NCI-H2107 (cell line): ENCODE measurements around the gene PYGB.
"Not testable (repeated sequence)": the region's sequence is repeated elsewhere in the genome, so short reads cannot be mapped to it uniquely, and the experiment has no call there.

Experiments
- DNase-seq: peaks from one replicate; lab custom pipeline; 2025; lab: John Stamatoyannopoulos, UW

Gene PYGB

DNA sequence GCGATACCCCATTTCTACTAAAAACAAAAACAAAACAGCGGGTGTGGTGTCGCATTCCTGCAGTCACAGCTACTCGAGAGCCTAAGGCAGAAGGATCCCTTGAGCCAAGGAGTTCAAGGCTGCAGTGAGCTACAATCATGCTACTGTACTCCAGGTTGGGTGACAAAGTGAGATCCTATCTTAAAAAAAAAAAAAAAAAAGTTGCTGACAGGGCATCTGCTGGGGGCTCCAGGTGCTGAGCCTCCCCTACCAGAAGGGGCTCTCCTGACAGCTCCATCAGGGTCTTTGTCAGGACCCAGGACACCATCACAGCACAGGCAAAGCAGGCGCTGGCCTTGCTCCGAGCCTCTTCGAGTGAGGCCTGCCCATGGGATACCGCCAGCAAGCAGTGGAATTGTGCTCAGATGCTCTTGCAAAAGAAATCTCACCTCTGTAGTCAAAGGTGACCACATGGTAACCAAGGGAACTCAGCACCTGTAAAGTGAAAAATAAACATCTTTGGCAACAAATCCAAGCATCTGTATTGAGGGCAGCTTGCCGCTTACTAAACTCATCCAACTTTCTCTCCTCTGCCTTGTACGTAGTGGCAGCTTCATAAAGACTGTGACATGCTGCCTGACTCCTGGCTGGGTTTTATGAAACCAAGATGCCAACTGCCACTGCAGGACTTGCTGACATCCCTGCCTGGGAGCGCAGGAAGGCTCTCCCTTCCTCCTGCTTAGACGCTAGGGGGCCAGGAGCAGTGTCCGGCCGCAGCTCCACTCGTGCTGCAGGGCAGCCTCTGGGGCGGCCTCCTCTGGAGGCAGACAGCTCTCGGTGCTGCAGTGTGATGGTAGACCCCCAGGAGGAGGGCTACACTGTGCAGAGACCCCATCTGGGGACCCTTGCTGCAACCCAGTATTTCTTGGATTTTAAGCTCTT is 66.9 kb downstream of the PYGB start:
- DNase-seq: no peak

DNA sequence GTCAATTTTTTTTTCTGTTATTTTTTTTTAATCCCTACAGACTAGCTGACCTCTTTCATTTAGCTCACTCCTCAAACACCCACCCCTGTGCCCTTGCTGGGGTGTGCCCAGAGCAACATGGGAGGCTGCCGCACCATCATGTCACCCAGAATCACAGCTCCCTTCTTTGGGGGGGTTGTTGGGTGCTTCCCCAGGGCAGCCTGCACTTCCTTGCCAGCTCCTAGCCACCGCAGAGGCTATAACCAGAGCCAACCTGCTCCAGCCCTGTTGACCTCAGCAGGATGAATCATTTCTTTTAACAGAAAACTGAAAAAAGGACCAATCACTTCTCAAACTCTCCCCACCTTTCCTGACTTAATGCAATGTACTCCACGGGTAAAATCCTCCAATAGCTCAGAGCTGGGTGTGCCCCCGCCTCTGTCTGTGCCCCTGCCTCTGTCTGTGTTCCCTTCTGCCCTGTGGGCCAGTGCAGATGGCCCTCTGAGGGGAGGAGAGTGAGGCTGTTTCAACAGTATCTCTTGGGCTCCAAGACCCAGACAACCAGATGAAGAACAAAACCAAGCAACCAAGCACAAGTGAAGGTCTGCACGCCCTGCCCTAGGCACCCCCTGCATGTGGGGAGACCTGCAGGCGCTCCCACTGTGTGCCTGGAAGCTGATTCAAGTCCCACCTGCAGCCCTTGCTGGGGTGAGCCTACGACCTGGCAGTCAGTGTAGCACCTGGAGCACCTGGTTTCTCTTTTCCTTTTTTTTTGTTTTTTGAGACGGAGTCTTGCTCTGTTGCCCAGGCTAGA is 67.7 kb downstream of the PYGB start:
- no peak for DNase-seq

DNA sequence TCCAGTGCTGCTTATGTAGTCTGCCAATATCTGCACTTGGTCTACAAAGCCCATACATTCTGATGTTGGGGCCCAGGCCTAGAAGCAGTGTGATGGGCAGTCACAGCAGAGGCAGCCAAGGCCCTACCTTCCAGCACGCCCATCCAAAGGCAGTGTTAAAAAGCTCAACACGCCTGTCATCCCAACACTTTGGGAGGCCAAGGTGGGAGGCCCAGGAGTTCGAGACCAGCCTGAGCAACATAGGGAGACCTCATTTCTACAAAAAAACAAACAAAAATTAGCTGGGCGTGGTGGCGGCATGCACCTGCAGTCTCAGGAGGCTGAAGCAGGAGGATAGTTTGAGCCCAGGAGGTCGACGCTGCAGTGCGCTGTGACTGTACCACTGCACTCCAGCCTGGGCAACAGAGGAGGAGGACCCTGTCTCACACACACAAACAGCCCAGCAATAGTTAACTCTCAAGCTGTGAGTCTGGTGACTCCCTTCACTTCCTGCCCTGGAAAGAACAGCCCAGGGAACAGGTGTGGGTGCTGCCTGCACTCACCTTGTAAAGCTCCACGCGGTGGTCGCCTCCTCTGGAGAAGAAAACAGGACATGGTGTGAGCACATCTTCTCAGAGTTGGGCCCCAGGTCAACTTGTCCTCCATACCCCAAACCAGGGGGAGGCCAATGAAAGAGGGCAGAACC is 68.8 kb downstream of the PYGB start:
- no peak for DNase-seq

DNA sequence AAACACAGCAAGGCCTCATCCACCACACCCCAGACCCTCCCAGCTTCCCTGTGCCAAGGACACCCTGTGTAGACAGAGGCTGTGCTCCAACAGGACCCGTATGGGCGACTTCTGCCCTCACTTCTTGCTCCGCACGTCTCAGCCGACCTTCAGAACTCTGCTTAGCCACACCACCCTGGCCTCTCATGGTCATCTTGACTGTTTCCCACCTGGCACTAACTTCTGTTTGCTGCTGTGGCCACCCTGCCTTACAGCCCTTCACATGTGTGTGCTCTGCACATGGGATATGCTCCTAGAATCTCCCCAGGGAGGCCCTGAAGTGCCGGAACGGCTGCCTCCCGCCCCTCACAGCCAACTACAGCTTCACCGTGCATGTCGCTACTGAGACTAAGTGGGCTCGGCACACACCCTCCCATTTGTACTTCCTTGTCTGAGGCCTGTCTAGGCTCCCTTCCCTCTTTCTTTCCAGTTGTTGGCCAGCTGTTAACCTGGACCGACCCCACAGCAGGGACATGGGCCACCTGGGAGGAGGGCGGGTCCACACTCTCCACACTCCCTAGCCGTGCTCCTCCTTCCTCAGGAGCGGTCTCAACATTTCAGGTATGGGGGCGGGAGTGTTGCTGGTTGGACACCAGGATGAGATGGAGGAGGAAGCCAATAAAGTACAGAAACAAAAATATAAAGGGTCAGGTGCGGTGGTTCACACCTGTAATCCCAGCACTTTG is 69.6 kb downstream of the PYGB start:
- DNase-seq: no peak

DNA sequence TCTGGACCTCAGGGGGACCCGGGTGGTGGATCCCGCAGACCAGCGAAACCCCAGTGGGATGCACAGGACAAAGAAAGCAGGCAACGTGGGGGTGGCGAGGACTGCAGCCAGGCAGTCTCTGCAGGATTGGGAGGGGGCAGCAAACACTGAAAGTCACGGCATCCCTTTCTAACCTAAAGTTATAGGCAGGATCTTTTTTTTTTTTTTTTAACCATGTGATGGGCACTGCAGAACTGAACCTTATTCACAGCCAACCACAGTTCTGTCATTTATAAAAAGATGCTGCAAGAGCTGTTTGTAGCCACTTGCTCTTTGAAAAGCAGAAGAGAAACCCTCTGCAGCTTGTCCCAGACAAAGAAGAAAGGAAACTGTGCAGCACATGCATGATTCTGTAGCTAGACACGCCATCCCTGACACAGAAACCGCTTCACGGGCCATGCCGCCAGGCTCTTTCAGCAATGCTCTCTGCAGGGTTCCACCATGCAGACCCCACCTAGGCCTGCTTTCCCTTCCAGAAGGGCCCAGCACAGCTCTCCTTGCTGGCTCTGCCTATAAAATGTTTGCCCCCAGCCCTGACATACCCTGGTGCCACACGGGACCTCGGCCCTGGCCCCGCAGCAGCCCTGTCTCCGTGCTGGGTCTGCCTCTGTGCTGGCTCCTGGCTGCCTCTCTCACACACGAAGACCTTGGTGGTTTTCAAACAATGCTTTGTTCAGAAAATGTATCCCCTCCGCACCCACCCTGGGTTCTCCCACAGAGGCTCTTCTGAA is 70.8 kb downstream of the PYGB start:
- no peak for DNase-seq

DNA sequence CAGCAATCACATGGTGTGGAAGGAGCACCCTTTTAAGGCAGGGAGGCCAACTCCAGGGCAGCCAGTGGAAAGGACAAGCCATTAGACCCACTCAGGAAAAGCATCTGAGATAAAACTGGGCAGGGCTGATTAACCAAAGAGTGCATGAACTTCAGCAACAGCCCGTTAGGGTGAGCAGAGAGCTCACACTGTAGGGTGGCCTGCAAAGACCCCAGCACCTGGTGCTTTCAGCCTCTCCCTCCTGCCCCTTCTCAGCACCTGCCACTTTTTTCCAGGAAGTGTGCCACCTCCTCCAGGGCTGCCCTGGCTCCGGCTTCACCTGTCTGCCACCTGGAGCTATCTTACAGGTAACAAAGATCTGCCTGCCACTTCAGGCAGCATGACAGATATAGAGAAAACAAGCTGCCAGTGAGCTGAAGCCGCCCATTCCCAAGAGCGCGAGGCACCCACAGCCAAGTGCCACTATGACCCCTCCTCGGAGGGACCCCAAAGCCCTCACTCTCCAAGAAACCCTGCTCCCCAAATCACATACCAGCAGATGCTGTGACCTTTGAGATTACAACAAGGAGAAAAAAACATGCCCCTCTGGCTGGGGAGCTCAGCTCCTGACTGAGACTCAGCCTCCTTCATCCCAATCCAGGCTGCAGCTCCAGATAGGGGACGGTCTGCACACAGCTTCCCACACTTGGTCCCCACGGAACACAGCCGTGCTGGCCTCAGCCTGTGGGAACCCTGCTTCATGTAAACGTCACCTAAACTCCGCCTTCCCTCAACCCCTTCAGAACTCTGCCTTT is 71.6 kb downstream of the PYGB start:
- DNase-seq: peak; percentile 38

DNA sequence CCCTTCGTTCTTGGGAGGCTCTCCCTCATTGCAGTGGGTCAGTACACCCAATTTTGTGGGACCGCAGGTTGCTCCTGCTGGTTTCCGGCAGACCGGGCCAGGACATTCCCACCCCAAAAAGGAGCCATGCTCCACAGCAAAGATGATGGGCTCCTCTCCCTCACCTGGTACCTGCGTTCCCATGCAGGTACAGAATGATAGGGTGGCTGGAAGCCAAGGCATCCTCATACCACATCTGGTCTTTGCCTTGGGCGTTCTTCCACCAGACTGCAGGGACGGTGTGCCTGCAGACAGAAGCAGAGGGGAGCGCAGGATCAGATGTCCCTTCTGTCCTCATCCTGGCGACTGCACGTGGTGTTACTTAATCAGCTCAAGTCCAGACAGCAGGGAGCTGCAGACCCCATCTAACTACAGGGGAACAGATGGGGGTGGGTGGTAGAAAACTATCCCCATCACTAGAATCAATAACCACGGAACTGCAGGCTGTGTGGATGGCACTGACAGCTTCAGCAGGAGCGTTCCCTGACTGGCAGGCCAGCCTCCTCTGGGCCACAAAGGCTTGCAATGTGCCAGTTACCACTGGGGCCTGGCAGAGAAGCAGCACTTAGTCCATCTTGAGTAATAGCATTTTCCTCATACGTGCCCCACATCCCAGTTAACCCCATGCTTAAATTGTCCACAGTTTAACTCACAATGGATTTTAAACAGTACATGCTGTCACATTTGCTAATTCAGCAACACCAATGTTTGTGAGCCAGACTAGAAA is 72.3 kb downstream of the PYGB start:
- DNase-seq: no peak

DNA sequence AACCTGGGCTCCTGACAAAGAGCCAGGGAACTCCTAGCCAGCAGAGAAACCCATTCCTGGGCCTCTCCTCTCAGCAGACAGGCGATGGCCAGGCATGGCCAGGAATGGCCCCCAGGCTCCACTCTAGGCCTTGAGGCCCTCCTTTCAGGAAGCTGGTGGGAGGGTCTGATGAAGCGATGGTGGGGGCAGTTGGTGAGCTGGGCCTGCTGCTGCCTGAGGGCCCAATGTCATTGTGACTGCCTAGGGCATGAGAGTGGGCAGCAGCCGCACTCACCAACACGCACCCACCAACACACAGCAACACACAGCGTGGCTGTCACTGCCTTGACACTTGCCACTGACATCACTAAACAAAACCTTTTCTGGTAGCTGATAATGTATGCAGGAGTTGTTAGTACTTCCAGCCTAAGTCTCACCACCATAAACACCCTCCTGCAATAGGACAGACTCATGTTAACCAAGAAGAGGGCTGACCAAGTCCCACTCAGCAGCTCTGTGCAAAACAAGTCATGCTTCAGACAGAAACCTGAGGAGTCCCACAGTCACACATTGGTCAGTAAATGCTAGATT is 73.5 kb downstream of the PYGB start:
- no peak for DNase-seq

DNA sequence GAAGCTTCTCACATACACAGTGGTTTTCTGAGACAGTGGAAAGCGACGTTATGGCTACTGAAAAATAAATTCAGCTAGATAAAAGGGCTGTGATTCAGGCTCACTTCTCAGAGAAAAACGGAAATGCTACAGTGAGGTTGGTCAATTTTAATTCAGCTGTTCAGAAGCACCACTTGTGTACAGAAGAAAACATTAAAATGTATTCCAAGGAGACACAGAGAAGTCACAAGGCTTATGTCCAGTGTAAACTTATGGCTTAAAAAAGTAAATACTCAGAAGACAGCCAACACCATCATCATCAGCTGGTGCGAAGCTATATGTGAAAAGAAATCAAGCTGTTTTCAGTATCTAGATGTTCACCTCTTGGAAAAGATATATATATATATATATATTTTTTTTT is 74.1 kb downstream of the PYGB start:
- DNase-seq: no peak

DNA sequence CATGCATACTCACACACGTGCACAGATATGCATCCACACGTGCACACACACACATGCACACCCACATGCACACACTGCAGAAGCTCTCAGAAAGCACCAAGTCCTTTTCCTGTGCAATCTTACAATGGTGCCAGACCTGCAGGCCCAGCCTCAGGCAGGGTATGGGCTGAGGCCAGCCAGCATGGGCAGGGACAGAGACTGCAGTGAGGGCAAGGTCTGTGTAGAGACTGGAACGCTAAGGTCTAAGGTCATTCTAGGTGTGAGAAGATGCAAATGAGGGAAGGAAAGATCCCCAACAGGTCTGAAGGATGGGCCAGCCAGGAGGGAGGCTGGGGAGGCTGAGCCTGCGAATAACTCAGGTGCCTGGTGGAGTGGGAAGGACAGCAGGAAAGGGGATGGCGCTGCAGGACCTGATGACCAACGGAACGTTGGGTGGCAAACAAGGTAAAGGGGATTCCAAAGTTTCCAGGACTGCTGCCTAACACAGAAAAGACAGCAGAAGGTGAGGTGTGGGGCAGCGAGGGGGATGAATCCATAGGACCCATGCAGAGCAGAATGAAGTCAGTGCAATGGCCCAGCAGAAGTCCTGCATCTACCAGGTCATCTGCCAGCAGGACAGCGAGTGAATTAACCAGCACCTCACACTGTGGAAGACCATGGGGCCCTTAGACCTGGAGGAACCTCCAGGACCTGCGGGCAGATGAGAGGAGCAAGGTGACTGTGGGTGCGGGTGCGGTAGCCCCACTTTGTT is 75.8 kb downstream of the PYGB start:
- DNase-seq: no peak

DNA sequence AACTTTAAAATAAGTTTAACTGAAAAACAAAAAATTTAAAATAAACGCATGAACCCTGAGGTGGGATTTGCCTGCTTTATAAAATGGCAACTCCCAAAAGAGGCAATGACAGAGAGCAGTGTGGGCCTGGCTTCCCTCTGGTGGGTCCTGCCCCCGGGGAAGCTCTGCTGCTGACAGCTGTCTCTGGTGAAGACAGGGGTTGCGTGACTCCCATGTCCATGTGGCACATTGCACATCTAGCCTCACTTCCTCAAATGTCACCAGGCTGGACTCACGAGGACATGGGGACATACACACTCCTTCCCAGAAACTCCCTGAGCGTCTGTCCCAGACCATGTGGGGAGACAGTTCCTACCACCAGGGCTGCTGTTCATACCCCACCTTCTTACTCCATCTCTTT is 76.5 kb downstream of the PYGB start:
- no peak for DNase-seq

DNA sequence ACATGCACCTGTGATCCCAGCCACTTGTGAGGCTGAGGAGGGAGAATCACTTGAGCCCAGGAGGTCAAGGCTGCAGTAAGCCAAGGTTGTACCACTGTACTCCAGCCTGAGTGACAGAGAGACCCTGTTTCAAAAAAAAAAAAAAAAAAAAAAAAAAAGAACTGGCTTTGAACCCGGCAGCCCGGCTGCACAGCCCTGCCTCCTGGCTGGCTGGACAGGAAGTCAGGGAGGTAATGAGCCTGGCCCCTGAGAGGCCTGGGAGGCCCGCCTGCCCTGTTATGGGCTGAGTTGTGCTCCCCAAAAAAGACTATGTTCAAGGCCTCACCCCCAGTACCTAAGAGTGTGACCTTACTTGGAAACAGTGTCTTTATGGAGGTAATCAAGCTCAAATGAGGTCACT is 77.2 kb downstream of the PYGB start:
- DNase-seq: no peak

DNA sequence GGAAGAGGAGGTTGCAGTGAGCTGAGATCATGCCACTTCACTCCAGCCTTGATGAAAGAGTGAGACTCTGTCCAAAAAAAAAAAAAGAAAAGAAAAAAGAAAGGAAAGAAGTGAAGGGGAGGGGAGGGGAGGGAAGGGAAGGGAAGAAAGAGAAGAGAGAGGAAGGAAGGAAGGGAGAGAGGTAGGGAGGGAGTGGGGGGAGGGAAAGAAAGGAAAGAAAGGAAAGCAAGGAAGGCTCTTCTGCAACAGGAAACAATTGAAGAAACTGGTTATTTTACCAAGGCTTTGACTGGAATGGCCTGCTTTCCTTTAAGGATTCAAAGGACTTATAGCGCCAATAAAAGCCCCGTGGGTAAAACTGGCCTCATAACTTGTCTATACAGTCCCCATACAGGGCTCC is 78.1 kb downstream of the PYGB start:
- no peak for DNase-seq

DNA sequence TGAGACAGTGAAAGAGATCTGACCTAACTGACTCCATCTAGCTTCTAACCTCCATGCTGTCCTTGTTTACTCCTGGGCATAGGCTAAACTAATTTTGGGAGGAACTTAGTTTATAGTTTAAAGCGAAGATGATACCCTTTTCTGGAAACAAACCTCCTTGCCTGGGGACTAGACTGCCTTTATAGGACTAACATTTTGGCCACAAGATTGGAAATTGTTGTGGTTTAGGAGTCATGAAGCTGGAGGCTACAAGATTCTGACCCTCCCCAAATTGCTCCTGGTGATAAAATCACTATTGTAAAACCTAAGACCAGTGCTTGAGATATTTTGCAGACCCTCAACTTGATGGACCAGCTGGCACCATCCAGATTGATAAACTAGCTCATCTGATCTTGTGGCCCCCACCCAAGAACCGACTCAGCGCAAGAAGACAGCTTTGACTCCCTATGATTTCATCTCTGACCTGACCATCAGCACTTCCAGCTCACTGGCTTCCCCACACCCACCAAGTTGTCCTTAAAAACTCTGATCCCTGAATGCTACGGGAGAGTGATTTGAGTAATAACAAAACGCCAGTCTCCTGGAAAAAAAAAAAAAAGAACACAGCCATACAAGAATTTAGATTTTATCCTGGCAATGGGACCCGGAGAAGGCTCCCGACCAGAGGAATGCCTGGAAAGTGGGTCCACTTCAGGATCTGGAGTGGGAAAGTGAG is 79.8 kb downstream of the PYGB start:
- no peak for DNase-seq

DNA sequence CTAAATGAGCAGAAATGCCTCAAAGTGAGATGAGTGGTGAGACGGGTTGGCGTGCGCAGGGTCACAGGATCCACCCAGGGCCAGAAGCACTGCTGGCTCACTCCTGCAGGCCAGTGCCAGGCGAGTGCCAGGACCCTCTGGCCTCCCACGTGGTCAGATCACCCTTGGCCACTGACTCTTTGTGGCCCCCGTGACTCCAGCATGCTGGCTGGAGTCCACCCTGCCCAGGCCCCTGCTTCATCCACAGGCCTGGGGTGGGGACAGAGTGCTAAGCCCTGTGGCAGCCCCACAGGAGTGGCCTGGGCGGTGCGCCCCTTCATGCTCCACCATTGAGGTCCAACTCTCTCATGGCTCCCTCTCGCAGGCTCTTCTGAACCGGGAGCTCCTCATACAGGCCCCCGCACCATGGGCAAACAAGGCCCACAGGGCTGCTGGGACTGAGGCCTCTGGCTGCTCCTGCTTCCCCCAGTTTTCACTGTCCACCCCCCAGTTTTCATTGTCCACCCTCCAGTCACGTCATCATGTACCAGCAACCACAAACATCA is 81.1 kb downstream of the PYGB start:
- DNase-seq: no peak

DNA sequence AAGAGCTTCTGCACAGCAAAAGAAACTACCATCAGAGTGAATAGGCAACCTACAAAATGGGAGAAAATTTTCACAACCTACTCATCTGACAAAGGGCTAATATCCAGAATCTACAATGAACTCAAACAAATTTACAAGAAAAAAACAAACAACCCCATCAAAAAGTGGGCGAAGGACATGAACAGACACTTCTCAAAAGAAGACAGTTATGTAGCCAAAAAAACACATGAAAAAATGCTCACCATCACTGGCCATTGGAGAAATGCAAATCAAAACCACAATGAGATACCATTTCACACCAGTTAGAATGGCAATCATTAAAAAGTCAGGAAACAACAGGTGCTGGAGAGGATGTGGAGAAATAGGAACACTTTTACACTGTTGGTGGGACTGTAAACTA is 87.1 kb downstream of the PYGB start:
- DNase-seq: not testable (repeated sequence)

DNA sequence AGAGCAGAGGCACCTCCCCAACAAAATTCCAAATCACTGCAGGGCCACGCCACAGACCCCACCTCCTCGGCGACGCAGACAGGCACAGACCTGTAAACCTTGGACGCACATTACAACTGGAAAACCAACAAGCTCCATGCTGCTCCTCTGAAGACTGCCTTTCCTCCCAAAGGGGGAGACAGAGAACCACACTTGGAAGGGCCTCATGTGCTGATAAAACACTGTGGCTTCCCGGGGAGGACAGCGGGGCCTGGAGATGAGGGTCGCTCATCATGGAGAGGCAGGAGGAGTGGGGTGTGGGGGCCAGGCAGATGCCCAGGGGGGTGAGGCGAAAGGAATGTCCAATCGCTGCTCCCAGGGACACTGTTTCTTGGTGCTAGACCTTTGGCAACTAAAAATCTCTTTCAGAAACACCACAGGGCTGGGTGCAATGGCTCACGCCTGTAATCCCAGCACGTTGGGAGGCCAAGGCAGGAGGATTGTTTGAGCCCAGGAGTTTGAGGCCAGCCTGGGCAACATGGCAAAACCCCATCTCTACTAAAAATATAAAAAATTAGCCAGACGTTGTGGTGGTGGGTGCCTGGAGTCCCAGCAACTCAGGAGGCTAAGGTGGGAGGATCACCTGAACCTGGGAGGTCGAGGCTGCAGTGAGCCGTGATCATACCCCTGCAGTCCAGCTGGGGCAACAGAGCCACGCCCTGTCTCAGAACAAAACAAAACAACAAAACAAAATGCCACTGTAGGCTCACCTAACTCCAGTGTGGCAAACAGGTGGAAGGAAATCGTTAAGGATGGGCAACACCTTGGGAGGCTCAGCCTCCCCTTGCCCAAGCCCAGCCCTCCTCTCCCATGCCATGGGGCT is 88.9 kb downstream of the PYGB start:
- no peak for DNase-seq
